GM13977 (cell line): ENCODE results near the gene LYRM1.
"Not testable (repeated sequence)": the region's sequence is repeated elsewhere in the genome, so short reads cannot be mapped to it uniquely, and the experiment has no call there.

Experiments
- DNase-seq: peaks from one replicate; pipeline ENCODE4 v3.0.0; 2012; ENCODE audit warnings: low spot score
- CTCF ChIP-seq: IDR thresholded peaks from 2 replicates; pipeline ENCODE4 v1.5.1; 2012; ENCODE audit warnings: mild to moderate bottlenecking, control low read depth; ENCODE audit not compliant: insufficient read depth; ENCODE audit errors: extremely low read depth, missing control alignments
- in situ Hi-C: fragments of 300-500 bp; cut with MboI; formaldehyde crosslinking; loops from one replicate; pipeline ENCODE4 v1.12.0; 2022; ENCODE audit warnings: low sequenced_read_pairs, low pct_unique_long_range_greater_than_20kb, mixed read lengths, inconsistent platforms; ENCODE audit not compliant: unreplicated experiment

LYRM1 gene

GRCh38 chr16:20857281-20857680 is 43.3 kb upstream of the LYRM1 start:
- in situ Hi-C loops: no loop called here
- no peak for DNase-seq
- no peak for TF ChIP-seq CTCF

- no peak for TF ChIP-seq CTCF
- DNase-seq: no peak
- in situ Hi-C loops: no loop called here
Measured at GRCh38 chr16:20859229-20859628, 41.3 kb upstream of the LYRM1 start.

GRCh38 chr16:20859699-20860098 is 40.9 kb upstream of the LYRM1 start:
- in situ Hi-C loops: no loop called here
- no peak for DNase-seq
- no peak for TF ChIP-seq CTCF

- TF ChIP-seq CTCF: no peak
- in situ Hi-C loops: no loop called here
- DNase-seq: no peak
Measured at GRCh38 chr16:20860361-20860760, 40.2 kb upstream of the LYRM1 start.

GRCh38 chr16:20860995-20861394 is 39.6 kb upstream of the LYRM1 start:
- in situ Hi-C loops, DNase-seq: not testable (repeated sequence)

- in situ Hi-C loops: no loop called here
- no peak for DNase-seq
- no peak for TF ChIP-seq CTCF
Measured at GRCh38 chr16:20862162-20862960, 38.2 kb upstream of the LYRM1 start.

- in situ Hi-C loops, DNase-seq: not testable (repeated sequence)
Measured at GRCh38 chr16:20864376-20864775, 36.2 kb upstream of the LYRM1 start.
